ENCODE measurements around the gene ATXN1.

The ATXN1 gene

DNA sequence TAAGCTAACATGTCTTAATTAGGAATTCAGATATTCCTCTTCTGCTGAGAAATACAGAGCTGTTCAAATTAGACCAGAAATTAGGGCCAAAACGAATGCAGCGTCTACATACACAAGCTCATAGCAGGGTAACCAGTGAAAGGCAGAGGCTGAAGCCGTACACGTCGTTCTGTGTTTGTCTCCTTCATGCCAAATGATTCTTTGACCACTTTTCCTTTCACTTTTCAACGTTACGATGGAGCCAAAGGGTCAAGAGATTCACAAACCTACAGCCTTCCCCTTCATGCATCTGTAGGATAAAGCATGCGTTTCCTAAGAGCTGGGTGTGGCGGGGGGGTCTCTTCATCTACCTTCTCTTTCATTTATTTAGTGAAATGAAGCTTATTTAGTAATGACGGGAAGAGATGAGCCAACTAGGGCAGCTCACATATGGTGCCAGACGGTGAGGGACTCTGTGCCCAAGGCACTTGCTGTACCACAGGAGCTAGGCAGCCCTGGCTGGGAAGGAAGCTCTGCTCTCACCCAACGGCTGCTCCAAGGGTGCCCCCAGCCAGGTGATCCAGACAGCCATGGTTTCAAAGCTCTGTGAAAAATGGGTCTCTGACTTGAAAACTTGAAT, 178.0 kb downstream of the ATXN1 start:
- H3K27me3 ChIP-seq (ENCODE audit: low read depth, low read length): no peaks in the 10 kb centered on the region
- peak overlapping the region; percentile 57 for H3K27ac ChIP-seq (ENCODE audit: low read length)
- H3K4me1 ChIP-seq (ENCODE audit: control insufficient read depth in 1 of 2, insufficient read depth in 2 of 2, low read length in 2 of 2): no peaks in the 10 kb centered on the region
- H3K4me3 ChIP-seq (ENCODE audit: low read depth in 1 of 2, low read length in 2 of 2): peak overlapping the region in 1 of 2 donors; percentile 37
- H3K9me3 ChIP-seq (ENCODE audit: control insufficient read depth in 1 of 2, low read length in 2 of 2): no peaks in the 10 kb centered on the region
- H3K36me3 ChIP-seq (ENCODE audit: control insufficient read depth in 1 of 2, insufficient read depth in 2 of 2, low read length in 2 of 2): peaks cover 6 to 10% of the 10 kb centered on the region in 2 donors

DNA sequence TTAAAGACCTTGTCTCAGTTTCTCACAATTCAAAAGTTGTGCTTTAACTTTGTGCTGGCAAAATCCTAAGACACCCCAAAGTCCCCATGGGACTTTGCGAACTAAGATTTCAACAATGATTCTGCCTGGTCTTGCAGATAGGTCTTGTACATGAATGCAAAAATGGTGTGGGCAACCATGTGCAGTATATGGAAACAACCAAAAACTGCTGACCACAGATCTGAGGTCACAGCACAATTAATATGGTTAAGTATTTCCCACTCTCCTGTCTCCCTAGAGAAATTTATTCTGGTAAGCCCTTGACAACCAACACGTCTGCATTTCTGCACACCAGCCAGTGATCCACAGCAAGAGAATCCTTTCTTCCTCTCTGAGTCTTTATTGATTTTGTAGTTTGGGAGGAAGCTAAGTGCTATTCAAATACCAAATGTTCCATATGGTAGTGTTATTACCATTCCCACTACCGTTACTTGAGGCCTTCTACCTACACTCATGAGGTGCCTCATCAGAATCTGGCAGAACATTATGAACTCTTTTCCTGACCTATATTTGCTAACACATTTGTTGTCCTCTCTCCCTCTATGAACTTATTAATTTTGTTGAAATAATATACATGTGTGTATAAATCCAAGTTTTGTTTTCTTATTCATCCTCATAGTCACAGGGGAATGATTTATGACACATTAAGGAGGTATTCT, 178.7 kb downstream of the ATXN1 start:
- peak overlapping the region in 1 of 2 donors; percentile 37 for H3K4me3 ChIP-seq (ENCODE audit: low read depth in 1 of 2, low read length in 2 of 2)
- H3K27ac ChIP-seq (ENCODE audit: low read length): peak overlapping the region; percentile 57

DNA sequence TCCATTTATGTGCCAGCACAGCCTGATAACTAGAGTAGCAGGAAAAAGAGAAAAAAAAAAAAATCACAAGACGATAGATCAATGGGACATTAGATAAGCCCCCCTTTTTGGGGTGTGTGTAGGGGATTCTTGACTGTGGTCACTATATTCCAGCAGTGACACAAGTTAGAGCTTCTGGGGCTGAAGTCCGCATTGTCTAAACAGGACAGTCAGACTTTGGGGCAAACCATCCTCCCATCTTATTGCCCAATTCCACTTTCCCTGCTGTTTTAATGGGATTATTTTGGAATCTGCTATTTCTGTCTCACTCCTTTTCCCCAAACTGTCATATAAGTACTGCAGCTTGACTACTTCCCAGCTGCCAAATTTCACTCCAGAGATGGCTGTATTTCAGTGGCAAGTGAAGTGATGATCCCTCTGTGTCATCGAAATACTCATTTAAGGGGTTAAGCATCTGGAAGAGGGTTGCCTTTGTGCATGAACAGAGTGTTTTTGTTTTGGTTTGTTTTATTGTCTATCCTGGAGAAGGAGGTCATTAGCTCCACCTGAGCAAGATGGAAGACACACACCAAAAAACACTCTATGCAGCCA, 182.5 kb downstream of the ATXN1 start:
- Histone ChIP-seq H3K36me3 (ENCODE audit: control insufficient read depth in 1 of 2, insufficient read depth in 2 of 2, low read length in 2 of 2) (peaks cover 4 to 6% of the 10 kb centered on the region in 2 donors), H3K27ac (ENCODE audit: low read length) (no peak overlapping the region), H3K27me3 (ENCODE audit: low read depth, low read length) (no peaks in the 10 kb centered on the region), H3K4me1 (ENCODE audit: control insufficient read depth in 1 of 2, insufficient read depth in 2 of 2, low read length in 2 of 2) (no peaks in the 10 kb centered on the region), H3K4me3 (ENCODE audit: low read depth in 1 of 2, low read length in 2 of 2) (no peak overlapping the region), H3K9me3 (ENCODE audit: control insufficient read depth in 1 of 2, low read length in 2 of 2) (no peaks in the 10 kb centered on the region)

More for the DNA sequence above, 178.7 kb downstream of the ATXN1 start:
- Histone ChIP-seq H3K27me3 (ENCODE audit: low read depth, low read length) (no peaks in the 10 kb centered on the region), H3K9me3 (ENCODE audit: control insufficient read depth in 1 of 2, low read length in 2 of 2) (no peaks in the 10 kb centered on the region), H3K36me3 (ENCODE audit: control insufficient read depth in 1 of 2, insufficient read depth in 2 of 2, low read length in 2 of 2) (peaks cover 6 to 10% of the 10 kb centered on the region in 2 donors), H3K4me1 (ENCODE audit: control insufficient read depth in 1 of 2, insufficient read depth in 2 of 2, low read length in 2 of 2) (no peaks in the 10 kb centered on the region)

DNA sequence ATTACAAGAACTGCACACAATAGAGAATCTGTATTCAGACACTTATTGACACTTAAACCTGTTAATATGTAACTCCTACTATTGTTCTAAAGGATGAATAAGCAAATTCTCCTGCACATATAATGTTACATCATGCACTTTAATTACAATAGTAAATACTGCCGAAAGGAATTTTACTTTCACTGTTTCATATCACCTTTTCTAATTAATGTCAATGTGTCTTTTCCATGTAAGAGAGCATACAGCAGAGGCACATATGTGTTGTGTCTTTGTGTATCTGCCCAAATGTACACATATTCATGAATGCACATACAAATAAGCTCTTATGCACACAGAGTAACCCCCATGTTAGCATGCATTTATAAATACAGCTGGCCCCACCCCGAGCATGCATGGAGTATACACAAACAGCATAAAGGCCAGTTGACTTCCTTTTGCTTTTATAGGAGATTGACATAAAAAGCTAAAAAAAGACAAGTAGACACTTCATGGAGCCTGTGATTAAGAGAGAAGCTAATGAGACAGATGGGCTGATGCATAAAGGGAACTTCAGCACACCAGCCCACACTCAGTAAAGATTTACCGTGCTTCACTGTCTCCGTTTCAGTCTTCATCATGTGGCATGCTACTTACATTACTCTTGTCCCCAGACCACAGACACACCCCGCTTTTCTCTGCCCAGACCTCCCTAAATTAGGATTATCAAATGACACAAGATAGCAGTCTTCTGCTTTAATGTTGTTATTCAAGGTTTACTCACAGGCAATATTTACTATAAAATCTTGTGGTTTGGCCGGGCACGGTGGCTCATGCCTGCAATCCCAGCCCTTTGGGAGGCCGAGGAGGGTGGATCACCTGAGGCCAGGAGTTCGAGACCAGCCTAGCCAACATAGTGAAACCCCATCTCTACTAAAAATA, 184.6 kb downstream of the ATXN1 start:
- Histone ChIP-seq H3K4me3 (ENCODE audit: low read depth in 1 of 2, low read length in 2 of 2) (no peak overlapping the region), H3K27ac (ENCODE audit: low read length) (no peak overlapping the region), H3K4me1 (ENCODE audit: control insufficient read depth in 1 of 2, insufficient read depth in 2 of 2, low read length in 2 of 2) (no peaks in the 10 kb centered on the region), H3K9me3 (ENCODE audit: control insufficient read depth in 1 of 2, low read length in 2 of 2) (no peaks in the 10 kb centered on the region), H3K36me3 (ENCODE audit: control insufficient read depth in 1 of 2, insufficient read depth in 2 of 2, low read length in 2 of 2) (no peaks in the 10 kb centered on the region), H3K27me3 (ENCODE audit: low read depth, low read length) (no peaks in the 10 kb centered on the region)

DNA sequence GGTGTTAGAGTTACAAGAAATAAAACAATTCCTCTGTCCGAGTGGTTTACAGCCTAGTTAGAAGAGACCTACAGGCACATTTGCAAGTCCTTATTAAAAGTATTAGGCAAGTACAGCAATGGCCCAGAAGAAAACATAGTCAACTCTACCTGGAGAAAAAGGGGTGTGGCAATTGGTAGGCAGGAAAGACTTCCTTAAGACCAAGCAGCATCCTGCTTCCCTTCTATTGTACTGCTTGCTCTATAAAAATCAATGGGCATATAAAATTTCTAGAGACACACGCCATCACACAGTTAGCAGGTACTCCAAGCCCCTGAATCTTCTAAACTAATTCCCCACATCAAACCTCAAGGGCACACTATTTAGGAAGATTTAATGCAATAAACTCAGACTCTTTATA, 185.6 kb downstream of the ATXN1 start:
- Histone ChIP-seq H3K27ac (ENCODE audit: low read length) (no peak overlapping the region), H3K4me3 (ENCODE audit: low read depth in 1 of 2, low read length in 2 of 2) (no peak overlapping the region), H3K9me3 (ENCODE audit: control insufficient read depth in 1 of 2, low read length in 2 of 2) (no peaks in the 10 kb centered on the region), H3K4me1 (ENCODE audit: control insufficient read depth in 1 of 2, insufficient read depth in 2 of 2, low read length in 2 of 2) (no peaks in the 10 kb centered on the region), H3K36me3 (ENCODE audit: control insufficient read depth in 1 of 2, insufficient read depth in 2 of 2, low read length in 2 of 2) (no peaks in the 10 kb centered on the region), H3K27me3 (ENCODE audit: low read depth, low read length) (no peaks in the 10 kb centered on the region)

DNA sequence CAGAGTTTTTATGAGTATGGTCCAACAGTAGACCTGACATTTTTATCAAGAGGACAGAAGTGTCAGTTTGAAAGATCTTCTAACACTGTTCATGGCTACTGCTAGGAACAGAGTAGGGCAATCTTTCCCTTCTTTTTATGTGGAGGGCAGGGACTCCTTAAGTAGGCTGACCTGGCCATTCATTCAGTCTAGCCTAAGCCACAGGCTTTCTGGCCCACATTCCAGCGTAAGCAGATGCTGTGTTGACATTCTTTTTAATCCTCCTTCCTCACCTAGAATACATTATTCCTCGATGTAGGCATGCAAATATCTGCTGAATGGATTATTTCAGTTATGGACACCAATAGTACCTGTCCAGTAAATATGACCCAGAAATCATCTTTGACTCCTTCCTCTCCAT, 188.3 kb downstream of the ATXN1 start:
- Histone ChIP-seq H3K4me1 (ENCODE audit: control insufficient read depth in 1 of 2, insufficient read depth in 2 of 2, low read length in 2 of 2) (peaks cover 0 to 4% of the 10 kb centered on the region in 2 donors), H3K9me3 (ENCODE audit: control insufficient read depth in 1 of 2, low read length in 2 of 2) (no peaks in the 10 kb centered on the region), H3K27me3 (ENCODE audit: low read depth, low read length) (no peaks in the 10 kb centered on the region), H3K36me3 (ENCODE audit: control insufficient read depth in 1 of 2, insufficient read depth in 2 of 2, low read length in 2 of 2) (no peaks in the 10 kb centered on the region), H3K27ac (ENCODE audit: low read length) (no peak overlapping the region), H3K4me3 (ENCODE audit: low read depth in 1 of 2, low read length in 2 of 2) (no peak overlapping the region)

DNA sequence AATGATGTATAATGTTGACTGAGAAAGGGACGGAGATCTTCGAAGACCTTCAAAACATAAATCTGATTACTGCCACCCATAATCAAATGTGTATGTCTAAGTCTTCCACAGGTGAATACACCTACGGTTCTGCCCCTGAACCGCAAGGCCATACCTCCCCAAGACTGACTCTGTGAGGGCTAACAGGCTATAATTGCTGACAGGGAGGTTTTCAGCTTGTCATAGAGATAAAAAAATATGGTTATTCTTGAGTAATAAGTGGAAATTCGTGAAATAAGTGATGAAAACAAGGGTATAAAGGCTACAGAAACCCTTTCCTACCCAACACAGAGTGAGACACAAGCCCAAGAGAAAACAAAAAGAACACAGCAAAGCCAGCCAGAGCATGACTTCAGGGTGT, 188.9 kb downstream of the ATXN1 start:
- Histone ChIP-seq H3K4me3 (ENCODE audit: low read depth in 1 of 2, low read length in 2 of 2) (no peak overlapping the region), H3K36me3 (ENCODE audit: control insufficient read depth in 1 of 2, insufficient read depth in 2 of 2, low read length in 2 of 2) (no peaks in the 10 kb centered on the region), H3K4me1 (ENCODE audit: control insufficient read depth in 1 of 2, insufficient read depth in 2 of 2, low read length in 2 of 2) (peaks cover 0 to 5% of the 10 kb centered on the region in 2 donors), H3K9me3 (ENCODE audit: control insufficient read depth in 1 of 2, low read length in 2 of 2) (no peaks in the 10 kb centered on the region), H3K27me3 (ENCODE audit: low read depth, low read length) (no peaks in the 10 kb centered on the region), H3K27ac (ENCODE audit: low read length) (no peak overlapping the region)

DNA sequence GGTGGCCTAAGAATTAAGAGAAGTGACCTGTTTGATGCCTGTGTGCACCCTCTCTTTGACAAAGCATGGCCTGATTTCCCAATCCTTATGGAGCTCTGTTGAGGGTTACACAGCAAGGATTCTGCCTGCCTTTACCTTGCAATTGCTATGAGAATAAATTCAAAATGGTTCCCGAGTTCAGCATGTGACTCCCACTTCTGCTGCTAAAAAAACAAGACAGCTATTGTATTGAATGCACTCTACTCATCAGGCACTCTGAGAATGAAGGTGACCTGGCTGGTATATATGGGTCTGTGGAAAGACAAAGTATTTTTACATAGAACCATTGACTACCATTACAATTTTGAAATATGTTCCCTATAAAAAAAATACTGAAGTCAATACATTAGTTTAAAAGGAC, 190.3 kb downstream of the ATXN1 start:
- no peaks in the 10 kb centered on the region for H3K27me3 ChIP-seq (ENCODE audit: low read depth, low read length)
- no peak overlapping the region for H3K27ac ChIP-seq (ENCODE audit: low read length)
- H3K36me3 ChIP-seq (ENCODE audit: control insufficient read depth in 1 of 2, insufficient read depth in 2 of 2, low read length in 2 of 2): no peaks in the 10 kb centered on the region
- no peaks in the 10 kb centered on the region for H3K9me3 ChIP-seq (ENCODE audit: control insufficient read depth in 1 of 2, low read length in 2 of 2)
- H3K4me1 ChIP-seq (ENCODE audit: control insufficient read depth in 1 of 2, insufficient read depth in 2 of 2, low read length in 2 of 2): peaks cover 0 to 5% of the 10 kb centered on the region in 2 donors
- no peak overlapping the region for H3K4me3 ChIP-seq (ENCODE audit: low read depth in 1 of 2, low read length in 2 of 2)

DNA sequence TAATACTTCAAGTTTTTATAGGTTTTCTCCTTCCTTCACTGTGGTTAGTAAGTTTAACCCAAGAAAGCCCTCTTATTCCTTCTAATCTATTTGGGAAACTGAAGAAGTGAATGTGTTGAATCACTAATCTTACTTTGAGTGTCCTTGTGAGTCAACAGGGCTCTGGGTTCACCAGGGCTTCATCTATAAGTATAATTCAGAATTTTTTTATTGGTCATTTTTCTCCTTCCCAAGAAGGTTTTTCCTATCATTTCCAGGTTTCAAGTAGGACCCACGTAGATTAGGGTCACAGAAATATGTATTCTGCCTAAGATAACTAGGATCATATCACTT, 191.1 kb downstream of the ATXN1 start:
- H3K9me3 ChIP-seq (ENCODE audit: control insufficient read depth in 1 of 2, low read length in 2 of 2): no peaks in the 10 kb centered on the region
- H3K36me3 ChIP-seq (ENCODE audit: control insufficient read depth in 1 of 2, insufficient read depth in 2 of 2, low read length in 2 of 2): no peaks in the 10 kb centered on the region
- H3K27me3 ChIP-seq (ENCODE audit: low read depth, low read length): no peaks in the 10 kb centered on the region
- peaks cover 0 to 5% of the 10 kb centered on the region in 2 donors for H3K4me1 ChIP-seq (ENCODE audit: control insufficient read depth in 1 of 2, insufficient read depth in 2 of 2, low read length in 2 of 2)
- H3K27ac ChIP-seq (ENCODE audit: low read length): no peak overlapping the region
- no peak overlapping the region for H3K4me3 ChIP-seq (ENCODE audit: low read depth in 1 of 2, low read length in 2 of 2)

DNA sequence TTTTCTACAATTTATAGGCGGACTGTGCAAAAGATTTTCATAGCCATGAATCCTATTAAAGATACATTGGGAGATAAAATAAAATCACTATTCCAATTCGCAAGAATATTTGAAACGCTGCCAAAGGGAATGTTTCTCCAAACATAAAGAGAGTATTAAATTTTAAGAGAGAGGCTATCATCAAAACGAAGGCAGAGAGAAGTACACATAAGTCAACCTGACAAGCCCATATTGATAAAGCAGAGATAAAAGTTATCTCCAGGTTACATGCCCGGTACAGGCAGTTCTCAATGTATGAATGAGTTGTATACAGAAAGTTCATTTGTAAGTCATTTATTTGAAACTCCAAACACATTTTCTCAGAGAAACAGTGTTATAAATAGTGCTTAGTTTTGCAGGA, 193.1 kb downstream of the ATXN1 start:
- no peaks in the 10 kb centered on the region for H3K36me3 ChIP-seq (ENCODE audit: control insufficient read depth in 1 of 2, insufficient read depth in 2 of 2, low read length in 2 of 2)
- H3K4me1 ChIP-seq (ENCODE audit: control insufficient read depth in 1 of 2, insufficient read depth in 2 of 2, low read length in 2 of 2): peaks cover 0 to 14% of the 10 kb centered on the region in 2 donors
- no peak overlapping the region for H3K27ac ChIP-seq (ENCODE audit: low read length)
- H3K9me3 ChIP-seq (ENCODE audit: control insufficient read depth in 1 of 2, low read length in 2 of 2): no peaks in the 10 kb centered on the region
- no peaks in the 10 kb centered on the region for H3K27me3 ChIP-seq (ENCODE audit: low read depth, low read length)
- H3K4me3 ChIP-seq (ENCODE audit: low read depth in 1 of 2, low read length in 2 of 2): no peak overlapping the region

DNA sequence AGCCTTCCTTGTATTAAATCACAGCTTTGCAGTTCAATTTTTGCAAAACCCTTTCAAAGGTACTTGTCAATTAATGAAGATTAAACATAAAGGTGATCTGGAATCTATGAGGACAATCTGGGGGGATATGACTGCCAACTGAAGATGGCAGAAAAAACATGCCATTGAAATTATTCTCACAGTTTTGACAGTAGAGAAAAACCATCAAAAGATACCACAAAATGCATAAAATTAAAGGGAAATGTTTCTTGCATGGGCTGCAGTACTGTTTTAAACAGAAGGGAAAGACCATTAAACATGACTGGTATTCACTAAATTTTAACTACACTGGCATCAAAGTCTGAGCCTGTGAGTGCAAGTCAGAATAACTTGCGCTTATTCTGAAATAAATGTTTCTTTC, 194.2 kb downstream of the ATXN1 start:
- H3K27ac ChIP-seq (ENCODE audit: low read length): no peak overlapping the region
- H3K4me1 ChIP-seq (ENCODE audit: control insufficient read depth in 1 of 2, insufficient read depth in 2 of 2, low read length in 2 of 2): peaks cover 0 to 14% of the 10 kb centered on the region in 2 donors
- no peaks in the 10 kb centered on the region for H3K36me3 ChIP-seq (ENCODE audit: control insufficient read depth in 1 of 2, insufficient read depth in 2 of 2, low read length in 2 of 2)
- H3K27me3 ChIP-seq (ENCODE audit: low read depth, low read length): no peaks in the 10 kb centered on the region
- no peak overlapping the region for H3K4me3 ChIP-seq (ENCODE audit: low read depth in 1 of 2, low read length in 2 of 2)
- no peaks in the 10 kb centered on the region for H3K9me3 ChIP-seq (ENCODE audit: control insufficient read depth in 1 of 2, low read length in 2 of 2)

Data from muscle layer of duodenum (tissue), 2 donors.